Keratinocyte (primary cell): ENCODE results near the gene HNF1B. TPM values are rescaled to one million over a fixed set of nuclear protein-coding genes. Genes with fewer than 3 reads are reported as not detected.

ENCODE experiments used
- DNase-seq: peaks from one replicate; pipeline ENCODE4 v3.0.0-alpha.2; 2011; ENCODE audit warnings: low read depth, missing footprints, low spot score
- FAIRE-seq: peaks from 2 replicates; lab custom pipeline; 2011; peaks lifted over from hg19 to GRCh38; lab: Jason Lieb, UNC
- H2AFZ ChIP-seq: 2 replicates; pipeline ENCODE4 v1.6.0; 2012; ENCODE audit warnings: low read length, control low read depth, inconsistent platforms; ENCODE audit not compliant: control insufficient read depth
- H3K27ac ChIP-seq: 2 replicates; pipeline ENCODE4 v1.5.1; 2011; ENCODE audit warnings: low read length; ENCODE audit not compliant: control insufficient read depth, insufficient read depth
- H3K27me3 ChIP-seq: 3 replicates; pipeline ENCODE4 v1.6.0; 2011; ENCODE audit warnings: low read length; ENCODE audit not compliant: control insufficient read depth, insufficient read depth; ENCODE audit errors: extremely low read depth
- H3K36me3 ChIP-seq, 2 experiments: 2 replicates in 1 of 2; 3 replicates in 1 of 2; pipeline ENCODE4 v1.5.1; 2011; ENCODE audit warnings: low read length in 2 of 2, mild to moderate bottlenecking in 1 of 2; ENCODE audit not compliant: control insufficient read depth in 2 of 2, insufficient read depth in 2 of 2; ENCODE audit errors: extremely low read depth in 1 of 2
- H3K4me1 ChIP-seq: 3 replicates; pipeline ENCODE4 v1.5.1; 2011; ENCODE audit warnings: low read length; ENCODE audit not compliant: control insufficient read depth, insufficient read depth; ENCODE audit errors: extremely low read depth
- H3K4me2 ChIP-seq: 3 replicates; pipeline ENCODE4 v1.6.0; 2011; ENCODE audit warnings: low read depth, low read length; ENCODE audit not compliant: control insufficient read depth, insufficient read depth; ENCODE audit errors: extremely low read depth
- H3K4me3 ChIP-seq, 3 experiments: fragments of 200-600 bp in 1 of 3; sonication (generic) in 1 of 3; 2 replicates in 2 of 3; 3 replicates in 1 of 3; pipeline ENCODE4 v1.5.1; 2011 to 2016; ENCODE audit warnings: low read length in 3 of 3, mild to moderate bottlenecking in 3 of 3, control low read depth in 2 of 3, inconsistent platforms in 1 of 3, low read depth in 1 of 3, mixed read lengths in 1 of 3, mixed run types in 1 of 3, moderate library complexity in 1 of 3; ENCODE audit not compliant: control insufficient read depth in 2 of 3, insufficient read depth in 2 of 3; ENCODE audit errors: extremely low read depth in 1 of 3
- H3K79me2 ChIP-seq: 2 replicates; pipeline ENCODE4 v1.6.0; 2012; ENCODE audit warnings: low read length; ENCODE audit not compliant: control insufficient read depth, insufficient read depth
- H3K9ac ChIP-seq: 3 replicates; pipeline ENCODE4 v1.6.0; 2011; ENCODE audit warnings: low read length; ENCODE audit not compliant: control insufficient read depth, insufficient read depth; ENCODE audit errors: extremely low read depth
- H3K9me1 ChIP-seq: 3 replicates; pipeline ENCODE4 v1.6.0; 2011; ENCODE audit warnings: low read length; ENCODE audit not compliant: control insufficient read depth, insufficient read depth; ENCODE audit errors: extremely low read depth
- H3K9me3 ChIP-seq: 2 replicates; pipeline ENCODE4 v1.5.1; 2012; ENCODE audit warnings: low read depth, low read length; ENCODE audit not compliant: control insufficient read depth
- H4K20me1 ChIP-seq: 3 replicates; pipeline ENCODE4 v1.6.0; 2011; ENCODE audit warnings: low read length; ENCODE audit not compliant: control insufficient read depth, insufficient read depth; ENCODE audit errors: extremely low read depth
- EZH2 ChIP-seq: IDR thresholded peaks from one replicate; pipeline ENCODE4 v1.6.1; 2012; ENCODE audit warnings: inconsistent platforms, mild to moderate bottlenecking, low read length, moderate library complexity
- dilution Hi-C: fragments of 300-500 bp; cut with MboI; formaldehyde crosslinking; loops from one replicate; pipeline ENCODE4 v1.7.0; 2020; ENCODE audit warnings: low sequenced_read_pairs; ENCODE audit not compliant: extremely low pct_ligation_motif_present
- polyA plus RNA-seq, 5 experiments: library from polyadenylated mRNA; depleted of rRNA in 3 of 5; stranded (reverse) in 3 of 5; stranded (forward) in 1 of 5; unstranded in 1 of 5; fragments of >200 nt; gene quantifications; 1 replicate in 1 of 5; 2 replicates in 3 of 5; 3 replicates in 1 of 5; pipeline versions ENCODE4 v1.2.1 to v1.2.3, GENCODE V29; 2011 to 2012; ENCODE audit warnings: missing spikeins in 2 of 5, low read depth in 1 of 5, low replicate concordance in 1 of 5
- TF ChIP-seq, protein P1 (sequence below), 3 experiments: IDR thresholded peaks in 1 of 3; conservative IDR thresholded peaks in 1 of 3; optimal IDR thresholded peaks in 1 of 3; 2 replicates in 2 of 3; 3 replicates in 1 of 3; pipeline versions ENCODE3 to v1.5.1; 2011; ENCODE audit warnings: low read length in 3 of 3, mild to moderate bottlenecking in 3 of 3, moderate library complexity in 2 of 3, control low read depth in 1 of 3, inconsistent platforms in 1 of 3; ENCODE audit not compliant: insufficient read depth in 2 of 3; ENCODE audit errors: extremely low read depth in 1 of 3

HNF1B gene
- polyA plus RNA-seq, 1 donor (not counting 4 experiments of a cell fraction or from before 2014, with no cell fraction given): not detected

DNA sequence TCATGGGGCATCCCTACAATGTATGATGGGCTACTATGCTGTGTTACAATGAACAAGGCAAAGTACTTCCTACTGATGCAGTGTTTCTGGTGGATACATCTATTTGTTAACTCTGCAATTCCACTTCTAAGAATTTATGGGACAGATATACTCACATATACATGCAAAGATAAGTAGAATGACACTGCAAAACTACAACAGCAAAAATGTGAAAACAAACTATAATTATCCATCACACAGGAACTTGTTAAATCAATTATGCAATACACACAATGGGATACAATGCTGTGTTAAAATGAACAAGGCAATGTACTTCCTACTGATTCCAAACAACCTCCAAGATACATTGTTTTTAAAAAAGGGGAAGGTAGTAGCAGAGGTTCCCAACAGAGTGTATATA is 104.8 kb downstream of the HNF1B start:
- dilution Hi-C loops: no loop called here
- DNase-seq (no peak), FAIRE-seq (no peak)
- Histone ChIP-seq H3K79me2 (peaks cover 44% of the 10 kb centered on the region), H3K27me3 (no peaks in the 10 kb centered on the region), H3K9me1 (no peaks in the 10 kb centered on the region), H3K36me3 (peaks cover 4 to 6% of the 10 kb centered on the region in 2 experiments), H3K4me2 (no peak overlapping the region), H2AFZ (no peak overlapping the region), H3K4me1 (peaks cover 10% of the 10 kb centered on the region), H3K27ac (no peak overlapping the region), H3K9me3 (no peaks in the 10 kb centered on the region), H3K4me3 (no peak overlapping the region), H3K9ac (no peak overlapping the region), H4K20me1 (no peaks in the 10 kb centered on the region)
- TF ChIP-seq, protein P1, sequence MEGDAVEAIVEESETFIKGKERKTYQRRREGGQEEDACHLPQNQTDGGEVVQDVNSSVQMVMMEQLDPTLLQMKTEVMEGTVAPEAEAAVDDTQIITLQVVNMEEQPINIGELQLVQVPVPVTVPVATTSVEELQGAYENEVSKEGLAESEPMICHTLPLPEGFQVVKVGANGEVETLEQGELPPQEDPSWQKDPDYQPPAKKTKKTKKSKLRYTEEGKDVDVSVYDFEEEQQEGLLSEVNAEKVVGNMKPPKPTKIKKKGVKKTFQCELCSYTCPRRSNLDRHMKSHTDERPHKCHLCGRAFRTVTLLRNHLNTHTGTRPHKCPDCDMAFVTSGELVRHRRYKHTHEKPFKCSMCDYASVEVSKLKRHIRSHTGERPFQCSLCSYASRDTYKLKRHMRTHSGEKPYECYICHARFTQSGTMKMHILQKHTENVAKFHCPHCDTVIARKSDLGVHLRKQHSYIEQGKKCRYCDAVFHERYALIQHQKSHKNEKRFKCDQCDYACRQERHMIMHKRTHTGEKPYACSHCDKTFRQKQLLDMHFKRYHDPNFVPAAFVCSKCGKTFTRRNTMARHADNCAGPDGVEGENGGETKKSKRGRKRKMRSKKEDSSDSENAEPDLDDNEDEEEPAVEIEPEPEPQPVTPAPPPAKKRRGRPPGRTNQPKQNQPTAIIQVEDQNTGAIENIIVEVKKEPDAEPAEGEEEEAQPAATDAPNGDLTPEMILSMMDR (optimal IDR thresholded peaks at IDR 0.05 in 1 of 3, IDR thresholded peaks at IDR 0.05 in 1 of 3, conservative IDR thresholded peaks at IDR 0.05 in 1 of 3; ENCODE audit: extremely low read depth in 1 of 3, insufficient read depth in 2 of 3, low read length in 3 of 3): no peak
- TF ChIP-seq EZH2: no peak

DNA sequence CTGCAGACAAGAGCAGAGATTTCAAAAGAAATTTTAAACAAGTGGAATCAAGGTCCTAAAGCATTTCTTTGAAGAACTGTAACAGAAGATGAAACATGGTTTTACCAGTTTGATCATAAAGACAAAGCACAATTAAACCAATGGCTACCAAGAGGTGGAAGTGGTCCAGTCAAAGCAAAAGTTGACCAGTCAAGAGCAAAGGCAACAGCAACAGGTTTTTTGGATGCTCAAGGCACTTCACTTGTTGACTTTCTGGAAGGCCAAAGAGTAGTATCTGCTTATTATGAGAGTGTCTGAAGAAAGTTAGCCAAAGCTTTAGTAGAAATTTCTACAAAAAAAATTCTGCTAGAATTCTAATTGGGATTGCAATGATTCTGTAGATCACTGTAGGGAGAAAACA is 106.9 kb downstream of the HNF1B start:
- FAIRE-seq: no peak
- H2AFZ ChIP-seq: no peak overlapping the region
- no peak overlapping the region for H3K9ac ChIP-seq
- H3K9me1 ChIP-seq: no peaks in the 10 kb centered on the region
- no peak overlapping the region for H3K4me2 ChIP-seq
- H3K27ac ChIP-seq: no peak overlapping the region
- no peak overlapping the region for H3K4me3 ChIP-seq
- dilution Hi-C loops: no loop called here
- H3K27me3 ChIP-seq: no peaks in the 10 kb centered on the region
- no peaks in the 10 kb centered on the region for H4K20me1 ChIP-seq
- H3K36me3 ChIP-seq: peaks cover 4 to 6% of the 10 kb centered on the region in 2 experiments
- no peak for DNase-seq
- TF ChIP-seq, protein P1 (optimal IDR thresholded peaks at IDR 0.05 in 1 of 3, IDR thresholded peaks at IDR 0.05 in 1 of 3, conservative IDR thresholded peaks at IDR 0.05 in 1 of 3; ENCODE audit: extremely low read depth in 1 of 3, insufficient read depth in 2 of 3, low read length in 3 of 3): no peak
- no peak for TF ChIP-seq EZH2
- no peaks in the 10 kb centered on the region for H3K9me3 ChIP-seq
- peaks cover 42% of the 10 kb centered on the region for H3K79me2 ChIP-seq
- no peaks in the 10 kb centered on the region for H3K4me1 ChIP-seq

Other genes with a start within 250 kb of the HNF1B start
- 8.9 to 9.2 TPM (median 9.1 TPM) in 3 replicates for gene SYNRG, start 135.6 kb downstream of the HNF1B start, polyA plus RNA-seq
- gene DDX52, start 101.6 kb downstream of the HNF1B start, polyA plus RNA-seq: 10.3 to 22.4 TPM (median 21.8 TPM) in 3 replicates
- not detected in 3 replicates for gene TBC1D3K, start 179.4 kb upstream of the HNF1B start, polyA plus RNA-seq
- 4.6 to 11.1 TPM (median 7.0 TPM) in 3 replicates for gene TBC1D3L, start 244.0 kb upstream of the HNF1B start, polyA plus RNA-seq